HepG2 (cell line): ENCODE measurements around the gene GHR. TPM values are rescaled to one million over a fixed set of nuclear protein-coding genes. Genes with fewer than 3 reads are reported as not detected.

Experiments used
- ATAC-seq: fragments of 200-7000 bp; cut with Tn5 transposase; 3 replicates; pipeline ENCODE4 v1.9.1; 2020; ENCODE audit warnings: mild to moderate bottlenecking, moderate library complexity
- BruUV-seq: library from RNA; stranded (reverse); fragments of 400-500 nt; replicated peaks from 2 replicates; lab custom pipeline; 2021; lab: Mats Ljungman, UMichigan
- CTCF ChIA-PET: fragments of 300-600 bp; formaldehyde crosslinking; extraction: SDS; loops from one replicate; lab custom pipeline; 2021; ENCODE audit warnings: low total read pairs, inconsistent platforms, low intra/inter-chr PET ratio; lab: Yijun Ruan, JAX
- POLR2A ChIA-PET: fragments of 350-600 bp; sonication (Branson Sonifier 250); formaldehyde crosslinking; loops from one replicate; lab custom pipeline; 2020; ENCODE audit warnings: antibody characterized with exemption, inconsistent platforms; lab: Yijun Ruan, JAX
- DNase-seq: peaks from one replicate; pipeline ENCODE4 v3.0.0-alpha.2; 2015; ENCODE audit warnings: low spot score
- FAIRE-seq: peaks from 3 replicates; lab custom pipeline; 2011; peaks lifted over from hg19 to GRCh38; lab: Jason Lieb, UNC
- H2AFZ ChIP-seq: one replicate; pipeline ENCODE4 v1.6.1; 2011; ENCODE audit warnings: low read length, inconsistent platforms
- H3K27ac ChIP-seq: fragments of 300-600 bp; 3 replicates; pipeline ENCODE4 v1.8.0; 2011; ENCODE audit warnings: mixed run types, mild to moderate bottlenecking, mixed read lengths, low read length, inconsistent platforms; ENCODE audit not compliant: insufficient read depth; ENCODE audit errors: extremely low read length
- H3K27me3 ChIP-seq, 2 experiments: fragments of 200-600 bp in 1 of 2; 2 replicates in 1 of 2; 3 replicates in 1 of 2; pipeline versions ENCODE4 v1.6.0 to v1.8.0; 2011; ENCODE audit warnings: low read length in 2 of 2, mild to moderate bottlenecking in 2 of 2, moderate library complexity in 2 of 2, inconsistent platforms in 1 of 2; ENCODE audit not compliant: insufficient read depth in 2 of 2, control insufficient read depth in 1 of 2
- H3K36me3 ChIP-seq, 2 experiments: fragments of 200-600 bp in 1 of 2; replicated peaks in 1 of 2; 2 replicates in 1 of 2; 3 replicates in 1 of 2; pipeline versions ENCODE4 v1.5.1 to v1.8.0; 2011; ENCODE audit warnings: low read length in 2 of 2, inconsistent platforms in 1 of 2; ENCODE audit not compliant: insufficient read depth in 2 of 2, control insufficient read depth in 1 of 2
- H3K4me1 ChIP-seq: 2 replicates; pipeline ENCODE4 v1.5.1; 2012; ENCODE audit warnings: low read length, inconsistent platforms; ENCODE audit not compliant: insufficient read depth
- H3K4me2 ChIP-seq: 2 replicates; pipeline ENCODE4 v1.6.0; 2011; ENCODE audit warnings: low read depth, low read length, inconsistent platforms
- H3K4me3 ChIP-seq, 3 experiments: fragments of 200-600 bp in 1 of 3; sonication (generic), shearing (Covaris generic) in 1 of 3; replicated peaks in 1 of 3; 2 replicates each; pipeline ENCODE4 v1.5.1; 2011 to 2016; ENCODE audit warnings: low read length in 3 of 3, inconsistent platforms in 2 of 3, low read depth in 2 of 3, mild to moderate bottlenecking in 2 of 3, control low read depth in 1 of 3, mixed read lengths in 1 of 3; ENCODE audit not compliant: insufficient read depth in 1 of 3
- H3K79me2 ChIP-seq: one replicate; pipeline ENCODE4 v1.6.1; 2011; ENCODE audit warnings: low read length, inconsistent platforms; ENCODE audit not compliant: insufficient read depth
- H3K9ac ChIP-seq: 2 replicates; pipeline ENCODE4 v1.6.0; 2011; ENCODE audit warnings: mild to moderate bottlenecking, low read depth, low read length, inconsistent platforms; ENCODE audit not compliant: insufficient read depth
- H3K9me3 ChIP-seq: 2 replicates; pipeline ENCODE4 v1.5.1; 2012; ENCODE audit warnings: mild to moderate bottlenecking, low read length
- H4K20me1 ChIP-seq: 2 replicates; pipeline ENCODE4 v1.6.0; 2011; ENCODE audit warnings: inconsistent platforms, mild to moderate bottlenecking, low read length, moderate library complexity; ENCODE audit not compliant: insufficient read depth
- ATM ChIP-seq: fragments of 450-650 bp; IDR thresholded peaks from 2 replicates; pipeline ENCODE4 v1.7.1; 2017; ENCODE audit warnings: mild to moderate bottlenecking, borderline replicate concordance
- BCL3 ChIP-seq: sonication (generic); formaldehyde crosslinking; IDR thresholded peaks from 2 replicates; pipeline ENCODE4 v1.5.1; 2020; ENCODE audit warnings: mild to moderate bottlenecking, missing genetic modification reagents, moderate library complexity
- CHD2 ChIP-seq: IDR thresholded peaks from 2 replicates; pipeline ENCODE4 v1.6.1; 2011; ENCODE audit warnings: low read depth, low read length, improper control_type of control experiment
- SCMH1 ChIP-seq: sonication (generic); formaldehyde crosslinking; IDR thresholded peaks from 2 replicates; pipeline ENCODE4 v1.9.0; 2021; ENCODE audit warnings: missing genetic modification reagents, mild to moderate bottlenecking, borderline replicate concordance
- ZNF563 ChIP-seq: sonication (generic); formaldehyde crosslinking; IDR thresholded peaks from 2 replicates; pipeline ENCODE4 v1.8.0; 2022; ENCODE audit warnings: mild to moderate bottlenecking, moderate library complexity, missing genetic modification reagents
- ZSCAN25 ChIP-seq: sonication (generic); formaldehyde crosslinking; IDR thresholded peaks from 2 replicates; pipeline ENCODE4 v1.8.0; 2022; ENCODE audit warnings: mild to moderate bottlenecking, missing genetic modification reagents
- WGBS: methylation state at CpG from one replicate; pipeline ENCODE4 v1.1.6; 2017; ENCODE audit warnings: low lambda C conversion rate; 5-methylcytosine and 5-hydroxymethylcytosine counted together
- in situ Hi-C: cut with HindIII; loops from 2 replicates; pipeline ENCODE4 v1.10.0; 2017; ENCODE audit warnings: low pct_unique_long_range_greater_than_20kb; ENCODE audit not compliant: extremely low pct_ligation_motif_present
- intact Hi-C: fragments of 100-400 bp; cut with micrococcal nuclease; formaldehyde crosslinking; loops from one replicate; pipeline ENCODE4 v1.10.0; 2022; ENCODE audit not compliant: unreplicated experiment
- polyA plus RNA-seq, 8 experiments: library from polyadenylated mRNA; depleted of rRNA in 3 of 8; stranded (reverse) in 7 of 8; unstranded in 1 of 8; fragments of >200 nt; fragmentation: Illumina TruSeq in 4 of 8; extraction: Trizol in 4 of 8; gene quantifications; 2 replicates each; pipeline versions ENCODE4 v1.2.1 to v1.2.3, GENCODE V29; 2011 to 2016; ENCODE audit warnings: low read depth in 4 of 8, missing spikeins in 1 of 8, mixed read lengths in 1 of 8; ENCODE audit not compliant: insufficient read depth in 1 of 8
- total RNA-seq, 5 experiments: library from RNA; depleted of rRNA; stranded (reverse); fragments of >200 nt; fragmentation: Illumina TruSeq; extraction: Trizol; gene quantifications; 2 replicates each; pipeline ENCODE4 v1.2.3, GENCODE V29; 2016; ENCODE audit warnings: low read depth in 1 of 5

The GHR gene
- total and polyA plus RNA-seq, 2 of the 13 experiments (the other 11 are each of a cell fraction or from before 2014, with no cell fraction given): 0.07 TPM; not detected in 1

GRCh38 chr5:42494414-42494813, 71.2 kb downstream of the GHR start (continued):
- no peak for TF ChIP-seq ATM

DNA sequence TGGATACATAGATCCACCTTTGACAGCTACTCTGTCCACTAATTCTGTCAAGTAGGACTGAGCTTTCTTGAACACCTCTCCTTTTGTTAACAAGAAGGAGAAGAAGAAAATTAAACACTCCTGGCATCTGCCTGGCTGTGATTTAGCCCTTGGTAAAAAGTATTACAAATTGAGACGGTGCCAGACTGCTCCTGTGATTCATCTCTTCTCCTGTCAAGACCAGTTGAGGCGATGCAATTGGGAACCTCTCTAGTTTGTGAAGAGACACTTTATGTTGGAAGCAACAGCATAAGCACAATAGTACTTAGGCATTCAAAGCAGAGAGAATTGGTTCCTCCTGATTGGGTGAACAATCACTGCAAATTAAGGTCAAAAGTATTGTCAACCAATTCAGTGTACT, 72.7 kb downstream of the GHR start:
- Histone ChIP-seq H3K27me3 (no peaks in the 10 kb centered on the region; a peak in 1 of 5 replicates), H3K4me1 (no peaks in the 10 kb centered on the region)
- no peak for FAIRE-seq
- no peak for TF ChIP-seq ZNF563 (CRISPR knock-in tag)
- no peak for TF ChIP-seq SCMH1 (CRISPR knock-in tag)
- TF ChIP-seq CHD2: no peak
- TF ChIP-seq ZSCAN25 (CRISPR knock-in tag): no peak
- no peak for TF ChIP-seq BCL3
- TF ChIP-seq, all 625 proteins: peak for 0
- Histone ChIP-seq H3K4me3 (no peak overlapping the region), H3K36me3 (no peaks in the 10 kb centered on the region), H3K9ac (no peak overlapping the region), H3K27ac (no peak overlapping the region), H2AFZ (no peak overlapping the region), H4K20me1 (no peaks in the 10 kb centered on the region), H3K4me2 (no peak overlapping the region), H3K9me3 (no peaks in the 10 kb centered on the region), H3K79me2 (no peaks in the 10 kb centered on the region)
- POLR2A ChIA-PET: no interaction called here
- CTCF ChIA-PET: no interaction called here
- in situ Hi-C loops (no loop called here), intact Hi-C loops (no loop called here)
- no peak for DNase-seq
- BruUV-seq: no TSS peak
- ATAC-seq: no peak
- WGBS: 0% methylated on average over 2 of the region's 2 CpGs
